Measurements from ENCODE around the gene NPY4R.
"Not testable (repeated sequence)": the region's sequence is repeated elsewhere in the genome, so short reads cannot be mapped to it uniquely, and the experiment has no call there.

NPY4R gene, protein sequence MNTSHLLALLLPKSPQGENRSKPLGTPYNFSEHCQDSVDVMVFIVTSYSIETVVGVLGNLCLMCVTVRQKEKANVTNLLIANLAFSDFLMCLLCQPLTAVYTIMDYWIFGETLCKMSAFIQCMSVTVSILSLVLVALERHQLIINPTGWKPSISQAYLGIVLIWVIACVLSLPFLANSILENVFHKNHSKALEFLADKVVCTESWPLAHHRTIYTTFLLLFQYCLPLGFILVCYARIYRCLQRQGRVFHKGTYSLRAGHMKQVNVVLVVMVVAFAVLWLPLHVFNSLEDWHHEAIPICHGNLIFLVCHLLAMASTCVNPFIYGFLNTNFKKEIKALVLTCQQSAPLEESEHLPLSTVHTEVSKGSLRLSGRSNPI

DNA sequence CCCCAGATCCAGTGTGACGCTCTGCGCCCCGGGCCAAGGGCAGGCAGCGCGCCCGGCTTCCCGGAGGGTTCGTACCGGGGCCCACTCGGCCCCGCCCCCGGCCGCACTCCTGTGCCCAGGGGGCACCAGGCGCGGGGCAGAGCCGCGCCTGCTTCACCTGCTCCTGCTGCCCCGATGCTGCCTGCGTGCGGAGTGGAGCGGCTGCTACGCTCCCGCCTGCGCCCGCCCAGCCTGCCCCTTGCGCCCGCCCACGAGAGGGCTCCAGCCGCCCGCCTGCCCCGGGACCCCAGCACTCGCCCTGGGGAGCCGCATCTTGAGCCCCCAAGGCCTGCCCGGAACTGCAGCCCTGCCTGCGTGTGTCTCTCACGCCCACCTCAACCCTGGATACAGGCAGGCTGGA lies at the start of gene NPY4R:
Gene NPY4R, minus strand, starts transcription at position 194 of the 400 bp plus-strand sequence. CDS start 3,323 bp downstream, outside the sequence.
- not testable (repeated sequence) for H3F3A ChIP-seq (ENCODE audit: insufficient read depth, low read length); H4K20me1 ChIP-seq (ENCODE audit: insufficient read depth, low read length); H3K27me3 ChIP-seq (replicated peaks; ENCODE audit: insufficient read depth, low read length); H2AFZ ChIP-seq (ENCODE audit: low read length); H3K4me2 ChIP-seq (ENCODE audit: low read depth, low read length); H3K79me2 ChIP-seq (ENCODE audit: low read length); DNase-seq; H3K27ac ChIP-seq (ENCODE audit: low read length); H3K9ac ChIP-seq (ENCODE audit: low read length); H3K4me1 ChIP-seq (ENCODE audit: low read length); H3K9me3 ChIP-seq (replicated peaks; ENCODE audit: insufficient read depth, low read length); H3K36me3 ChIP-seq (replicated peaks; ENCODE audit: insufficient read depth, low read length); H3K9me2 ChIP-seq (replicated peaks; ENCODE audit: insufficient read depth, low read length); H3K4me3 ChIP-seq (ENCODE audit: low read length)

DNA sequence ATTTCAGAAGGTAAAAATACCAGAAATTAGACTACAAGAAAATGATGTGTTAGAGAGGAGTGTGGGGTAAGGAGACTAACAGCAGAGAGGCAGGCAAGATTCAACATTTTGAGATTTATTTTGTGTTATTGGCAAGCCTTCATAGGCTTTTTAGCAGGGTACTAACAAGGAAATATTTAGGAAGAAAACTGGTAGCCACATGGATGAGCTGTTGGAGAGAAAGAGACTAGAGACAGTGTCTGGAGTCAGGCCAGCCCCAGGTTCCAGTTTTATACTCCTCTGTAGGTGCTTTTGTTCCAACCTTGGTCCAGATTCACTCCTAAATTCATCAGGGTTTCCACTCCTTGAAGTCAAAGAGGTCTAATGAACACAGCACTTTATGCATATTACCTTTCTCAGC lies 49.6 kb upstream of the NPY4R start:
- Histone ChIP-seq H3K9me2 (replicated peaks; ENCODE audit: insufficient read depth, low read length) (no peaks in the 10 kb centered on the region), H3K9me3 (replicated peaks; ENCODE audit: insufficient read depth, low read length) (no peaks in the 10 kb centered on the region), H3K36me3 (replicated peaks; ENCODE audit: insufficient read depth, low read length) (no peaks in the 10 kb centered on the region), H3F3A (ENCODE audit: insufficient read depth, low read length) (no peaks in the 10 kb centered on the region), H2AFZ (ENCODE audit: low read length) (no peak overlapping the region), H3K27me3 (replicated peaks; ENCODE audit: insufficient read depth, low read length) (no peaks in the 10 kb centered on the region), H3K4me1 (ENCODE audit: low read length) (no peaks in the 10 kb centered on the region), H3K4me2 (ENCODE audit: low read depth, low read length) (no peak overlapping the region), H3K4me3 (ENCODE audit: low read length) (no peak overlapping the region), H3K27ac (ENCODE audit: low read length) (no peak overlapping the region), H4K20me1 (ENCODE audit: insufficient read depth, low read length) (no peaks in the 10 kb centered on the region), H3K79me2 (ENCODE audit: low read length) (no peaks in the 10 kb centered on the region), H3K9ac (ENCODE audit: low read length) (no peak overlapping the region)
- DNase-seq = no peak
- TF ChIP-seq EZH2 (optimal IDR thresholded peaks at IDR 0.05; ENCODE audit: low read depth, low read length) = no peak
- TF ChIP-seq, protein P1, sequence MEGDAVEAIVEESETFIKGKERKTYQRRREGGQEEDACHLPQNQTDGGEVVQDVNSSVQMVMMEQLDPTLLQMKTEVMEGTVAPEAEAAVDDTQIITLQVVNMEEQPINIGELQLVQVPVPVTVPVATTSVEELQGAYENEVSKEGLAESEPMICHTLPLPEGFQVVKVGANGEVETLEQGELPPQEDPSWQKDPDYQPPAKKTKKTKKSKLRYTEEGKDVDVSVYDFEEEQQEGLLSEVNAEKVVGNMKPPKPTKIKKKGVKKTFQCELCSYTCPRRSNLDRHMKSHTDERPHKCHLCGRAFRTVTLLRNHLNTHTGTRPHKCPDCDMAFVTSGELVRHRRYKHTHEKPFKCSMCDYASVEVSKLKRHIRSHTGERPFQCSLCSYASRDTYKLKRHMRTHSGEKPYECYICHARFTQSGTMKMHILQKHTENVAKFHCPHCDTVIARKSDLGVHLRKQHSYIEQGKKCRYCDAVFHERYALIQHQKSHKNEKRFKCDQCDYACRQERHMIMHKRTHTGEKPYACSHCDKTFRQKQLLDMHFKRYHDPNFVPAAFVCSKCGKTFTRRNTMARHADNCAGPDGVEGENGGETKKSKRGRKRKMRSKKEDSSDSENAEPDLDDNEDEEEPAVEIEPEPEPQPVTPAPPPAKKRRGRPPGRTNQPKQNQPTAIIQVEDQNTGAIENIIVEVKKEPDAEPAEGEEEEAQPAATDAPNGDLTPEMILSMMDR (IDR thresholded peaks at IDR 0.05; ENCODE audit: low read length) = no peak
- no peak for TF ChIP-seq EZH2phosphoT487 (IDR thresholded peaks at IDR 0.05; ENCODE audit: low read length)

DNA sequence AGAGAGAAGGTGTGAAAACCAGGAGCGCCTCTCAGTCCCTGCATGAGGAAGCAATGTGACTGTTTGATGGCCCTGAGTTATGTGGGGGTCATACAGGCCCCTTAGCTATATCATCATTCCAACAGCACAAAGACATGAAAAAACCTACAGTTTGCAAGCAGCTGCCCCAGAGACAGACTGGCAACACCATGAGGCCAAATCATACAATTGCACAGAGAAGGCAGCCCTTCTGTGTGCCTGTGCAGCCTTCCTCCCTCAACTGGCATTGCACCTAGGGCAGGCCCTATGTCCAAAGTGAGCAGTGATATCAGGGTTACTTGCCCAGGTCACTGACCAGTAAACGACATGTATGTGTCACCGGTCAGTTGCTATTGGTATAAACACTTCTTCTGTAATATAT lies 49.1 kb upstream of the NPY4R start:
- no peak for TF ChIP-seq EZH2phosphoT487 (IDR thresholded peaks at IDR 0.05; ENCODE audit: low read length)
- H3F3A ChIP-seq (ENCODE audit: insufficient read depth, low read length) = no peaks in the 10 kb centered on the region
- no peak overlapping the region for H3K27ac ChIP-seq (ENCODE audit: low read length)
- H3K4me1 ChIP-seq (ENCODE audit: low read length) = no peaks in the 10 kb centered on the region
- H3K4me3 ChIP-seq (ENCODE audit: low read length) = no peak overlapping the region
- no peaks in the 10 kb centered on the region for H4K20me1 ChIP-seq (ENCODE audit: insufficient read depth, low read length)
- no peak for DNase-seq
- no peak overlapping the region for H3K9ac ChIP-seq (ENCODE audit: low read length)
- H3K4me2 ChIP-seq (ENCODE audit: low read depth, low read length) = no peak overlapping the region
- H2AFZ ChIP-seq (ENCODE audit: low read length) = no peak overlapping the region
- no peaks in the 10 kb centered on the region for H3K9me2 ChIP-seq (replicated peaks; ENCODE audit: insufficient read depth, low read length)
- no peaks in the 10 kb centered on the region for H3K79me2 ChIP-seq (ENCODE audit: low read length)
- no peaks in the 10 kb centered on the region for H3K27me3 ChIP-seq (replicated peaks; ENCODE audit: insufficient read depth, low read length)
- H3K9me3 ChIP-seq (replicated peaks; ENCODE audit: insufficient read depth, low read length) = no peaks in the 10 kb centered on the region
- no peaks in the 10 kb centered on the region for H3K36me3 ChIP-seq (replicated peaks; ENCODE audit: insufficient read depth, low read length)

DNA sequence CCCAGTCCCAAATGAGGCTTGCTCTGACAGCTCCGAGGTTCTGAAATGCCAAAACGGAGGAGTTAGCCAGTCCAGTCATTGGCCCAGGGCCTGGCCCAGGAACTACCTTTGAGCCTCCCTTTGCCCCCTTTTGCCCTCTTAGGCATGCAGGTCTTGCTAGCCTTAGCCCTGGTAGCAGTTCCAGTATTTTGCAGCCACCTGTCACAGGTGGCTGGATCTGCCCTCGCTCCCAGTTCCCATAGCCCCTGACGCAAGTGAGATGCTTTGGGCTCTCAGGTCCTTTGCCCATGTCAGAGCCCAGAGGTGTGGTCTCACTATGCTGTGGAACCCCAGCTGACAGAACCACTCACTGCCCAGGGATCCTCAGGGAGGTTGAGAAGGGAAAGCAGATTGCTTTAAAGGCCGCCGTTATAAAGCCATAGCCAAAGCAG lies 48.7 kb upstream of the NPY4R start:
- no peaks in the 10 kb centered on the region for H3F3A ChIP-seq (ENCODE audit: insufficient read depth, low read length)
- TF ChIP-seq EZH2phosphoT487 (IDR thresholded peaks at IDR 0.05; ENCODE audit: low read length) (no peak), EZH2 (optimal IDR thresholded peaks at IDR 0.05; ENCODE audit: low read depth, low read length) (no peak)
- TF ChIP-seq, protein P1 (IDR thresholded peaks at IDR 0.05; ENCODE audit: low read length) = no peak
- H3K9me2 ChIP-seq (replicated peaks; ENCODE audit: insufficient read depth, low read length) = no peaks in the 10 kb centered on the region
- no peaks in the 10 kb centered on the region for H3K79me2 ChIP-seq (ENCODE audit: low read length)
- no peaks in the 10 kb centered on the region for H3K27me3 ChIP-seq (replicated peaks; ENCODE audit: insufficient read depth, low read length)
- no peak overlapping the region for H3K9ac ChIP-seq (ENCODE audit: low read length)
- no peaks in the 10 kb centered on the region for H3K36me3 ChIP-seq (replicated peaks; ENCODE audit: insufficient read depth, low read length)
- no peaks in the 10 kb centered on the region for H4K20me1 ChIP-seq (ENCODE audit: insufficient read depth, low read length)
- no peak overlapping the region for H2AFZ ChIP-seq (ENCODE audit: low read length)
- no peaks in the 10 kb centered on the region for H3K4me1 ChIP-seq (ENCODE audit: low read length)
- no peak overlapping the region for H3K27ac ChIP-seq (ENCODE audit: low read length)
- no peak for DNase-seq
- H3K9me3 ChIP-seq (replicated peaks; ENCODE audit: insufficient read depth, low read length) = no peaks in the 10 kb centered on the region
- H3K4me3 ChIP-seq (ENCODE audit: low read length) = no peak overlapping the region
- no peak overlapping the region for H3K4me2 ChIP-seq (ENCODE audit: low read depth, low read length)

DNA sequence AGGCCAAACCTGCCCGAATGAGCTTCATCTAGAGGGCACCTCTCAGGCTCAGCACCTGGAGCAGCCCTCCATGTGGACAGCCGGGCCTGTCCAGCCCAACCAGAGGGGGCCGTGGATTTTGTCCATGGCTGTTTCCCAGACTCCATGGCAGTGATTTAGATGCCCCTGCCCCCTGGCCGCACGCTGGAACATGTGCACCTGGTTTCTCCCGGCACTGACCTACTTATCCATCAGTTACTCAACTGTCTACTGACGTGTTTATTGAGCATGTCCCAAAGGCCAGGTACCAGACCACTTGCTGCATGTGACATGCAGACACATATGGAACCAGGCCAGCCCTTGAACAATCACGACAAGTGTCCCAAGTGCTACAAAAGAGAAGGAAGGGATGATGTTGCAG lies 47.6 kb upstream of the NPY4R start:
- H4K20me1 ChIP-seq (ENCODE audit: insufficient read depth, low read length); H3K9ac ChIP-seq (ENCODE audit: low read length); H3K4me2 ChIP-seq (ENCODE audit: low read depth, low read length); H3K27me3 ChIP-seq (replicated peaks; ENCODE audit: insufficient read depth, low read length); H3K27ac ChIP-seq (ENCODE audit: low read length); DNase-seq; H3F3A ChIP-seq (ENCODE audit: insufficient read depth, low read length); H3K4me3 ChIP-seq (ENCODE audit: low read length); H3K9me3 ChIP-seq (replicated peaks; ENCODE audit: insufficient read depth, low read length); H3K36me3 ChIP-seq (replicated peaks; ENCODE audit: insufficient read depth, low read length); H3K9me2 ChIP-seq (replicated peaks; ENCODE audit: insufficient read depth, low read length); H3K79me2 ChIP-seq (ENCODE audit: low read length); H3K4me1 ChIP-seq (ENCODE audit: low read length); H2AFZ ChIP-seq (ENCODE audit: low read length): not testable (repeated sequence)

DNA sequence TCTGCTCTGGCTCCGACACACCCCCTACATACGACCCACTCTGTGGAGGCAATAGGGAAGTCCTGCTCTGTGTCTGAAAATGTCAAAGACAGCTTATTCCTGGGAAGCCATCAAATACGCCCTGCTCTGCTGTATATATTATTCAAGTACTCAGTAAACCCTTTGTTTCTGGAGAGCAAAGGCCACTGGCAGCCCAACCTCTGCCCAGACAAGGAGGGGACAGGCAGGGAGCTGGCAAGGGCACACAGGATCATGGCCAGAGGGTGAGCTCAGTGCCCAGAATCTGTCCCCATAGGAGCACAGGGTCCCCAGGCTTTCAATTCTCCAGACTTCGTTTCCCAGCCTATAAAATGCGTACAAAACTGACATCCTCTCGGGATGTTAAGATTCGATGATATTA lies 47.0 kb upstream of the NPY4R start:
- H3K36me3 ChIP-seq (replicated peaks; ENCODE audit: insufficient read depth, low read length); H3K9me2 ChIP-seq (replicated peaks; ENCODE audit: insufficient read depth, low read length); H3K79me2 ChIP-seq (ENCODE audit: low read length); H3K4me3 ChIP-seq (ENCODE audit: low read length); H3K27me3 ChIP-seq (replicated peaks; ENCODE audit: insufficient read depth, low read length); H3K9ac ChIP-seq (ENCODE audit: low read length); H3K9me3 ChIP-seq (replicated peaks; ENCODE audit: insufficient read depth, low read length); H3K4me1 ChIP-seq (ENCODE audit: low read length); DNase-seq; H2AFZ ChIP-seq (ENCODE audit: low read length); H3K4me2 ChIP-seq (ENCODE audit: low read depth, low read length); H3K27ac ChIP-seq (ENCODE audit: low read length); H4K20me1 ChIP-seq (ENCODE audit: insufficient read depth, low read length); H3F3A ChIP-seq (ENCODE audit: insufficient read depth, low read length): not testable (repeated sequence)
